Loucy (cell line): ENCODE results near the gene NUMBL.

Experiments
- H2AFZ ChIP-seq: fragments of 200-600 bp; sonication (generic); 2 replicates; pipeline ENCODE4 v1.6.0; 2016; ENCODE audit warnings: antibody characterized with exemption, mild to moderate bottlenecking, low read length, moderate library complexity
- H3F3A ChIP-seq: fragments of 200-600 bp; 2 replicates; pipeline ENCODE4 v1.6.0; 2016; ENCODE audit warnings: antibody characterized with exemption, low read depth, mild to moderate bottlenecking
- H3K27me3 ChIP-seq: fragments of 200-600 bp; sonication (generic); 2 replicates; pipeline ENCODE4 v1.6.1; 2014; ENCODE audit warnings: low read length, mild to moderate bottlenecking; ENCODE audit not compliant: insufficient read depth, poor library complexity, severe bottlenecking
- H3K36me3 ChIP-seq: fragments of 200-600 bp; sonication (generic); 2 replicates; pipeline ENCODE4 v1.6.1; 2016; ENCODE audit warnings: low read length; ENCODE audit not compliant: insufficient read depth
- H3K4me1 ChIP-seq: fragments of 200-600 bp; sonication (generic); 2 replicates; pipeline ENCODE4 v1.5.1; 2014; ENCODE audit warnings: low read length, mild to moderate bottlenecking; ENCODE audit not compliant: insufficient read depth, poor library complexity, severe bottlenecking
- H3K4me2 ChIP-seq: fragments of 200-600 bp; sonication (generic); 2 replicates; pipeline ENCODE4 v1.6.0; 2014; ENCODE audit warnings: antibody characterized with exemption, low read length, low read depth, mild to moderate bottlenecking; ENCODE audit not compliant: poor library complexity, severe bottlenecking
- H3K4me3 ChIP-seq: fragments of 200-600 bp; sonication (generic); 2 replicates; pipeline ENCODE4 v1.5.1; 2014; ENCODE audit warnings: low read length, mild to moderate bottlenecking, mixed read lengths; ENCODE audit not compliant: poor library complexity, severe bottlenecking
- H3K79me2 ChIP-seq: fragments of 200-600 bp; sonication (generic); 2 replicates; pipeline ENCODE4 v1.6.1; 2014; ENCODE audit warnings: low read length; ENCODE audit not compliant: insufficient read depth
- H3K9ac ChIP-seq: fragments of 200-600 bp; sonication (generic); 2 replicates; pipeline ENCODE4 v1.6.0; 2014; ENCODE audit warnings: mild to moderate bottlenecking, low read depth, low read length, moderate library complexity; ENCODE audit not compliant: poor library complexity, severe bottlenecking
- H3K9me2 ChIP-seq: fragments of 200-600 bp; sonication (generic); replicated peaks from 2 replicates; pipeline ENCODE4 v1.6.1; 2016; ENCODE audit warnings: low read depth, low read length, mixed read lengths
- H3K9me3 ChIP-seq: fragments of 200-600 bp; sonication (generic); 2 replicates; pipeline ENCODE4 v1.6.1; 2014; ENCODE audit warnings: mild to moderate bottlenecking, antibody characterized with exemption, low read length, low read depth; ENCODE audit not compliant: insufficient read depth
- H4K20me1 ChIP-seq: fragments of 200-600 bp; sonication (generic); 2 replicates; pipeline ENCODE4 v1.6.0; 2014; ENCODE audit warnings: antibody characterized with exemption, low read length, mild to moderate bottlenecking; ENCODE audit not compliant: insufficient read depth, poor library complexity, severe bottlenecking
- CTCF ChIP-seq: fragments of 200-600 bp; sonication (generic); conservative IDR thresholded peaks from 2 replicates; pipeline ENCODE4 v1.5.1; 2014; ENCODE audit warnings: mild to moderate bottlenecking, antibody characterized with exemption, low read length
- EZH2phosphoT487 ChIP-seq: fragments of 200-600 bp; IDR thresholded peaks from 2 replicates; pipeline ENCODE4 v1.6.1; 2018; ENCODE audit warnings: antibody characterized with exemption, mild to moderate bottlenecking, moderate library complexity, borderline replicate concordance

Gene NUMBL

GRCh38 chr19:40646743-40647254 lies 43.7 kb downstream of the NUMBL start:
- H3K27me3 ChIP-seq: no peaks in the 10 kb centered on the region
- H3K79me2 ChIP-seq: no peaks in the 10 kb centered on the region
- no peaks in the 10 kb centered on the region for H3K9me2 ChIP-seq
- H3K4me2 ChIP-seq: no peak overlapping the region
- no peak overlapping the region for H3K4me3 ChIP-seq
- TF ChIP-seq CTCF (no peak), EZH2phosphoT487 (no peak)
- no peak overlapping the region for H3K9ac ChIP-seq
- no peaks in the 10 kb centered on the region for H3K4me1 ChIP-seq
- H3K9me3 ChIP-seq: no peaks in the 10 kb centered on the region
- no peaks in the 10 kb centered on the region for H3K36me3 ChIP-seq
- no peaks in the 10 kb centered on the region for H3F3A ChIP-seq
- no peaks in the 10 kb centered on the region for H4K20me1 ChIP-seq
- H2AFZ ChIP-seq: no peak overlapping the region

- H3K79me2 ChIP-seq: no peaks in the 10 kb centered on the region
- no peak for TF ChIP-seq CTCF
Observed at GRCh38 chr19:40642757-40643305, 47.6 kb downstream of the NUMBL start.

GRCh38 chr19:40642051-40642706 lies 48.3 kb downstream of the NUMBL start:
- Histone ChIP-seq H3K9me2 (no peaks in the 10 kb centered on the region), H3K4me1 (peaks cover 8% of the 10 kb centered on the region), H3K36me3 (no peaks in the 10 kb centered on the region), H3K79me2 (no peaks in the 10 kb centered on the region), H4K20me1 (no peaks in the 10 kb centered on the region), H3K4me2 (no peak overlapping the region), H3K9me3 (no peaks in the 10 kb centered on the region), H3K4me3 (no peak overlapping the region), H3K27me3 (no peaks in the 10 kb centered on the region), H3K9ac (no peak overlapping the region), H3F3A (no peaks in the 10 kb centered on the region), H2AFZ (no peak overlapping the region)
- TF ChIP-seq CTCF (no peak), EZH2phosphoT487 (no peak)

More at GRCh38 chr19:40642757-40643305, 47.6 kb downstream of the NUMBL start:
- Histone ChIP-seq H4K20me1 (no peaks in the 10 kb centered on the region), H2AFZ (no peak overlapping the region), H3K9ac (no peak overlapping the region), H3K4me3 (no peak overlapping the region), H3K4me1 (peaks cover 8% of the 10 kb centered on the region), H3K36me3 (no peaks in the 10 kb centered on the region), H3K9me2 (no peaks in the 10 kb centered on the region), H3F3A (no peaks in the 10 kb centered on the region), H3K27me3 (no peaks in the 10 kb centered on the region), H3K9me3 (no peaks in the 10 kb centered on the region), H3K4me2 (no peak overlapping the region)
